Activated naive CD8-positive, alpha-beta T cell treated with anti-CD3 and anti-CD28 coated beads, Interleukin-2, amount 50 U/mL, for 16 hours (primary cell): ENCODE measurements around the gene SLC4A2.
A peak's percentile ranks its signal among the peaks of the same experiment; 100 is the strongest.
"Not testable (repeated sequence)": the region's sequence is repeated elsewhere in the genome, so short reads cannot be mapped to it uniquely, and the experiment has no call there.

Source experiments
- DNase-seq: peaks from one replicate; pipeline ENCODE4 v3.0.0-alpha.2; 2020; ENCODE audit warnings: low read depth, low spot score

SLC4A2 gene

DNA sequence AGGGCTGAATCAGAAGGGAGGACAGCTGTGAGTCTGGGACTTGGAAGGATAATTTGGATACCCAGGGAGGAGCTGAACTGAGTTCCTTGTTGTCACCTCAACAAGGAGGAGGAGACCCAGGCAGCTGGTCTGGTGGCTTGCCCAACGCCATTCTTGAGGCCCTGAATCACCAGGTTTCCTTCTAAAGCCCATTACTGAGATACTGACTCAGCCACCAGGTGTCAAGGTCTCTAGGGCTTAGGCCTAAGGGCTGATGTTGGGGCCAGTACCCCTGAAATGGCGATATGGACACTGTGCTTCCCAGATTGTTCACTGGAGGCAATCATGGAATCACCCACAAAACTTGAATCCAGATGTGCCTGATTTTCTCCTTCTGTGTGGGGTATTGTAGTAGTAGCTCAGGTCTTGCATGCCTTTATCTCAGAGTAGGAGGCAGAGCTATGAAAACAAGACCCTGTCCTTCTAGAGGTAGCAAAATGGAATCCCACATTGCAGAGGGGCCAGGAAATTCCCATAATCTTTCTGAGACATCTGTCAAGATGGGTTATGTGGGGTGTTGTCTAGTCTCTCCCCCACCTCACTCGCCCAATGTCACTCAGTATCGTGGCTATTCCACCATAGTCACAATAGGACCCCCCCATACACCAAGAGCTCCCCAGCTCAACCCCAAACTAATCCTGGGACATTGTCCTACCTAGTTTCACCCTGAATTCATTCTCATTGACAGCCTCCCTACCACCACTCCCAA is 33.3 kb upstream of the SLC4A2 start:
- DNase-seq, result no peak

DNA sequence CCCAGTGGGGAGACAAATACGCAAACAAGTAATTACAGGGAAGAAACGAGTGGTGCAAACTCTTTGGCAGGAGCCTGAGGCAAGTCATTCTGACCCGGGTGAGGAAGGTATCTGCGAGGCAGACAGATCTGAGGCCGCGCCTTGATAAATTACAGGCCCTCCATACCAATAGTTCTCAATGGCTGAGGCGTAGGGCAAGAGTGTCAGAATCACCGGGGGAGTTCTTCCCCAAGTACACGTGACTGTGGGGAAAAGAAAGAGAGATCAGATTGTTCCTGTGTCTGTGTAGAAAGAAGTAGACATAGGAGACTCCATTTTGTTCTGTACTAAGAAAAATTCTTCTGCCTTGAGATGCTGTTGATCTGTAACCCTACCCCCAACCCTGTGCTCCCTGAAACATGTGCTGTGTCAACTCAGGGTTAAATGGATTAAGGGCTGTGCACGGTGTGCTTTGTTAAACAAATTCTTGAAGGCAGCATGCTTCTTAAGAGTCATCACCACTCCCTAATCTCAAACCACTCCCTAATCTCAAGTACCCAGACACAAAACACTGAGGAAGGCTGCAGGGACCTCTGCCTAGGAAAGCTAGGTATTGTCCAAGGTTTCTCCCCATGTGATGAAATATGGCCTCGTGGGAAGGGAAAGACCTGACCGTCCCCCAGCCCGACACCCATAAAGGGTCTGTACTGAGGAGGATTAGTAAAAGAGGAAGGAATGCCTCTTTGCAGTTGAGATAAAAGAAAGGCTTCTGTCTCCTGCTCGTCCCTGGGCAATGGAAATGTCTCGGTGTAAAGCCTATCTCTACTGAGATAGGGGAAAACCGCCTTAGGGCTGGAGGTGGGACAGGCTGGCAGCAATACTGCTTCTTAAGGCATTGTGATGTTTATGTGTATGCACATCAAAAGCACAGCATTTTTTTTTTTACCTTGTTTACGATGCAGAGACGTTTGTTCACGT is 32.3 kb upstream of the SLC4A2 start:
- not testable (repeated sequence) for DNase-seq

DNA sequence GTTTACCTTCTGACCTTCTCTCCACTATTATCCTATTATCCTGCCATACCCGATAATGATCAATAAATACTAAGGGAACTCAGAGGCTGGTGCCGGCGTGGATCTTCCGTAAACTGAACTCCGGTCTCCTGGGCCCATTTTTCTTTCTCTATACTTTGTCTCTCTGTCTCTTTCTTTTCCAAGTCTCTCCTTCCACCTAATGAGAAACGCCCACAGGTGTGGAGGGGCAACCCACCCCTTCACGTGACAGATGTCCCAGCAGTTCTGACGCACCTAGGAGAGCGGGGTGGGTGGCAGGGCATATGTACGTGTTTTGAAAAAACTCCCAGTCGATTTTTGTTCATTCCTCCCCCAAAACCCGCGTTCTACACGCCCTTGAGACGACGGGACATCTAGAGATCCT is 31.7 kb upstream of the SLC4A2 start:
- not testable (repeated sequence) for DNase-seq

DNA sequence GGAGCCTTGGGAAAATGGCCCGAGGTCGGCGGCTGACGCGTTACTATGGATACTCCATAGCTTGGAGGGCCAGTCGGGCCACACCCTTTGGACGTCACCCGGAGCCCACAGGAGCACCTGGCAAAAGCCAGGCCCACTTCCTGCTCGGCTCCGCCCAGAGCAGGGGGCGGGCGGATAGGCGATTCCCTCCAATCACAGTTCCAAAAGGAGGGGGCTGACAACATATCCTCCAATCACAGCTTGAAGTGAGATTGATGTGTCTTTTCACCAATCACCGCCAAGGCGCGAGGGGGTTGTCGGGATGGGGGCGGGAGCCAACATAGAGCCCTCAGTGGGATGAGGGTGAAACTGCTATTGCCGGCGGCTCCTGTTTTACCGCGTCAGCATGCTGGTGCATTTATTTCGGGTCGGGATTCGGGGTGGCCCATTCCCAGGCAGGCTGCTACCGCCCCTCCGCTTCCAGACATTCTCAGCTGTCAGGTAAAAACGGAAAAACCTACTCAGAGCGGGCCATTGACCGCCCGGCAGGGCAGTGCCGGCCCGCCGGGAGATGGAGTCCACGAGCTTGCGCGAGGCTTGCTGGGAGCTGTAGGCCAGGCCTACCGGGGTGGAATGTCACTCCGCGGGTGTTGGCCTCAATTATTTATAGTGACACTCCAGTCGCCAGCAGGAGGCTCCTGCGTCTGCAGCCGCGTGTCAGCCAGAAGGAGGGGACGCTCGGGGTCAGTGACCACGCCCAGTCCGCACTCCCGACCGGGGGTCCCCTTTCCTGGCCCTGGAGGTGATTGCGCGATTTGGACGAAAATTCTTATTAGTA is 31.1 kb upstream of the SLC4A2 start, which contains the start of gene ABCB8:
TSS of gene ABCB8 (plus strand) at position 320 of the 817 bp plus-strand sequence. CDS start at position 386, 66 bp downstream.
- peak; percentile 93 for DNase-seq

DNA sequence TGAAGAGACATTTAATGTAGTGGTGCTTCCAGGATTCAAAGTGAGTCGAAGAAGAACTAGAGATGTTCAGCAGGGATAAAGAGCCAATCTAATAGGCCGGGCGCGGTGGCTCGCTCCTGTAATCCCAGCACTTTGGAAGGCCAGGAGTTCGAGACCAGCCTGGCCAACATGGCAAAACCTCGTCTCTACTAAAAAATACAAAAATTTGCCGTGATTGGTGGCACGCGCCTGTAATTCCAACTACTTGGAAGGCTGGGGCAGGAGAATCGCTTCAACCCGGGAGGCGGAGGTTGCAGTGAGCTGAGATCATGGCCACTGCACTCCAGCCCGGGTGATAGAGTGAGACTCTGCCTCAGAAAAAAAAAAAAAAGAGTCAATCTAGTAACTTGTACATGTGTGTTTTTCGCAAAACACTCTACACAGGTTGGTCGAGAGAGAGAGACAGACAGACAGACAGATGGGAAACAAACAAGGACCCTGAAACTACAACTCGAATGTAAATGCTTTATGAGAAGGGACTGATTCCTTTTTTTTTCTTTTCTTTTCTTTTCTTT is 30.4 kb upstream of the SLC4A2 start:
- DNase-seq, result no peak

DNA sequence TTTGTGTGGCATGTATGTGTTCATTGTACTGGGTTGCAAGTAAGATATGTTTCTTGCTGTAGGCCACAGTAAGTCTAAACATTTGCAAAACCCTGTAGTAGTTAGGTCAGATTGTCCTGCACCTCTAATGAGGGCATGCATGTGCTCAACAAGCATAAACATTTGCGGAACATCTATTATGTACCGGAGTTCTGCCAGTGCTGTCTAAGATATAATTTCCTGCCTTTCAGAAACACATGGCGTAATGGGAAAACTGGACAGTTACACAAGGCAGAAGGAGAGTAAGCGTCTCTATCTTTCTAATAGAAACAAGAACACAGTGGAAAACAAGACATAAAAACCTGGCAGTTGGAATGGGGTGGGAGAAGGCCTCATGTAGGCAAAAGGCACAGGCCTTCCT is 28.4 kb upstream of the SLC4A2 start:
- DNase-seq, result no peak

DNA sequence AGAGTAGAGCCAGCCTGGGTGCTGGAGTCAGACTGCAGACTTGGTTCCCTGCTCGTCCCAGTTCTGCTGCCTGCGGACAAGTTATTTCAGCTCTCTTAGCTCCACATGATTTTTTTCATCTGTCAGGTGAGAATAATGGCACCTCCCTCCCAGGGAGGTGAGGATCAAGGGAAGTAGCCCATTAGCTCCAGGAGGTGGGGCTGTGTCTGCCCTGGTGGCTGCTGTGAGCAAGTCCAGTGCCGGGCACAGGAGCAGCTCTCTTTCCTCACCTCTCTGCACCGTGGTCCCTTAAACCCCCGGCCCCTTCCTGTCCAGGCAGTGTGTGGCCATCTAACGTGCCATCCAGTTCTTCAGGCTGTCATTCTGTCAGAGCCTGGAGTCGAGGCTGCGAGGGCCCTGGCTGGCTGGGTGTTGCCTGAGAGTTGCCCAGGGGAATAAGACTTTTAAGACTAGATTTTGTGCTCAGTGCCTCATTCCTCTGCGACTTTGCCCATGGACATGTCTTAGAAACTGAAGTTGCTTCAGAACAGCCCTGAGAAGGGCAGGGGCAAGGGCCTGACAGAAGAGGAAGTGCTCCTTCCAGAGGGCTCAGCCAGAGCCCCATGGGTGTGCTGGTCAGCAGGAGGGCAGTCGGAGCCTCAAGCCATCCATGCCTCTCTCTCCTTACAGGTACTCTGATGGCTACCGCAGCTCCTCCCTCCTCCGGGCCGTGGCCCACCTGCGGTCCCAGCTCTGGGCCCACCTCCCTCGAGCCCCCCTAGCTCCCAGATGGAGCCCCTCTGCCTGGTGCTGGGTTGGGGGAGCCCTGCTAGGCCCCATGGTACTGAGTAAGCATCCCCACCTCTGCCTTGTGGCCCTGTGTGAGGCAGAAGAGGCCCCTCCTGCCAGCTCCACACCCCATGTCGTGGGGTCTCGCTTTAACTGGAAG is 26.2 kb upstream of the SLC4A2 start:
- DNase-seq, result no peak

DNA sequence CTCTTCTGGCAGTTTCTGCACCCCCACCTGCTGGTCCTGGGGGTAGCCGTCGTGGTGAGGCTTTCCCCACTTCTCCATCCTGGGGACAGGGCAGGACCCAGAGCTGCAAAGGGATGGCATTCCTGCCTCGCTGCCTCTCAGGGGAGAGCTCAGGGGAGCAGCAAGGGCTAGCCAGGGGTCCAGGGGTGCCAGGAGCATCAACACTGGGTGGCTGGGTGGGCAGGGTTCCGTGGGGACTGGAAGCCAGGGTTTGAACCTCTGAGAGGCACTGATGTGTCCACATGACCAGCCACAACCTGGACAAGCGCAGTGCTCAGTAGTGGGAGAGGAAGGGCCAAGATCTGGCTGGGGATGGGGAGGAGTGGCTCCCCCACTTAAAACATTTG is 25.5 kb upstream of the SLC4A2 start:
- no peak for DNase-seq

DNA sequence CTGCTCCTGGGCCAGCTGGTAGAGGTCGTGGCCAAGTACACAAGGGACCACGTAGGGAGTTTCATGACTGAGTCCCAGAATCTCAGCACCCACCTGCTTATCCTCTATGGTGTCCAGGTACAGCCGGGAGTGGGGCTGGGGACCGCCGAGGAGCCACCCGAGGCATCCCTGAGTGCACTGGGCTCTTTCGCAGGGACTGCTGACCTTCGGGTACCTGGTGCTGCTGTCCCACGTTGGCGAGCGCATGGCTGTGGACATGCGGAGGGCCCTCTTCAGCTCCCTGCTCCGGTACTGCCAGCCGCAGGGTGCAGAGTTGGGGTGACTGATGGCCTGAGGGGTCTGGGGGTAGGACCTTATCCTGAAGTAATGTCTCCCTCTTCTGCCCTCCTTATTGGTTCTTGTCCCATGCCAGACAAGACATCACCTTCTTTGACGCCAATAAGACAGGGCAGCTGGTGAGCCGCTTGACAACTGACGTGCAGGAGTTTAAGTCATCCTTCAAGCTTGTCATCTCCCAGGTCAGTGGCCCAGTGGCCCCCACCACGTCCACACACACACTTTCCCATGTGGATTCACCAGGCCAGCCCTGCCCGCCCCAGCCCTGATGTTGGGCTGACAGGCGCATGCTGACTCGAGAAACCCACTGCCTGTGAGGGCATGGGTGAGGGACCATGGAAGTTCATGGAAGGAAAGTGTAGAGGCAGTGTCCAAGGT is 24.9 kb upstream of the SLC4A2 start:
- no peak for DNase-seq

DNA sequence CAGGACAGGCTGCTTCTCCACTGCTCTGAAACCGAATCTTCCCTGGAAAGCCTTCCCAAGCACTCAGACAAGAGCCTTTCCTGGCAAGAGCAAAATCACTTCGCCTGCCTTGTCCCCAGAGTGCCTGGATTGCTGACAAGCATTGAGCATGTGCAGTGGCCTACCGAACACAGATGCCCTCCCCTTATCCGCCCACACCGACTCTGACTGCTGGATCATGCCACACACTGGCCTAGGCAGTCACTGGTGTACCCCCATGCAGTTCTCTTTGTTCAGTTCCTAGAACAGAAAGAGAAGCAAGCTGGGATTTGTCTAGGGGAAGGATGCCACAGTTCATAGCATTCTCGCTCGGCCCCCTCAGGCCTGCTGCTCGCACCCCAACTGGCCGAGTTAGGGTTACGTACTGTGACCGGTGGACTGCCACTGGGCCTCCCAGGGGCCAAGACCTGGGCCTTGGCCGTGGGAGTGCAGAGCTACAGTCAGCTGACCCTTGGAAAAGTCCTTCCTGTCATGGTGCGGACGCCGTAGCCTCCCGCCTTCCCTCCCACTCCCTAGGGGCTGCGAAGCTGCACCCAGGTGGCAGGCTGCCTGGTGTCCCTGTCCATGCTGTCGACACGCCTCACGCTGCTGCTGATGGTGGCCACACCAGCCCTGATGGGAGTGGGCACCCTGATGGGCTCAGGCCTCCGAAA is 24.2 kb upstream of the SLC4A2 start:
- no peak for DNase-seq

DNA sequence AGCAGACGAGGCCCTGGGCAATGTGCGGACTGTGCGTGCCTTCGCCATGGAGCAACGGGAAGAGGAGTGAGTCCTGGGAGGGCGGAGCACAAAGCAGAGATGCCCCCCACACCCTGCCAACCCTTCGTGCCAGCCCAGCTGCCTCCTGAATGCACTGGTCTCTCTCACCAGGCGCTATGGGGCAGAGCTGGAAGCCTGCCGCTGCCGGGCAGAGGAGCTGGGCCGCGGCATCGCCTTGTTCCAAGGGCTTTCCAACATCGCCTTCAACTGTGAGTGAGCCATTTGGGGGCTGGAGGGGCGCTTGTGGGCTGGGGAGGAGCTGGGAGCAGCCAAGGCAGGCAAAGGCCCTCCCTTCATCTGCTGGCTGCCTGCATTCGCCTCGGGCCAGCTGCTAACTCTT is 23.5 kb upstream of the SLC4A2 start:
- no peak for DNase-seq

DNA sequence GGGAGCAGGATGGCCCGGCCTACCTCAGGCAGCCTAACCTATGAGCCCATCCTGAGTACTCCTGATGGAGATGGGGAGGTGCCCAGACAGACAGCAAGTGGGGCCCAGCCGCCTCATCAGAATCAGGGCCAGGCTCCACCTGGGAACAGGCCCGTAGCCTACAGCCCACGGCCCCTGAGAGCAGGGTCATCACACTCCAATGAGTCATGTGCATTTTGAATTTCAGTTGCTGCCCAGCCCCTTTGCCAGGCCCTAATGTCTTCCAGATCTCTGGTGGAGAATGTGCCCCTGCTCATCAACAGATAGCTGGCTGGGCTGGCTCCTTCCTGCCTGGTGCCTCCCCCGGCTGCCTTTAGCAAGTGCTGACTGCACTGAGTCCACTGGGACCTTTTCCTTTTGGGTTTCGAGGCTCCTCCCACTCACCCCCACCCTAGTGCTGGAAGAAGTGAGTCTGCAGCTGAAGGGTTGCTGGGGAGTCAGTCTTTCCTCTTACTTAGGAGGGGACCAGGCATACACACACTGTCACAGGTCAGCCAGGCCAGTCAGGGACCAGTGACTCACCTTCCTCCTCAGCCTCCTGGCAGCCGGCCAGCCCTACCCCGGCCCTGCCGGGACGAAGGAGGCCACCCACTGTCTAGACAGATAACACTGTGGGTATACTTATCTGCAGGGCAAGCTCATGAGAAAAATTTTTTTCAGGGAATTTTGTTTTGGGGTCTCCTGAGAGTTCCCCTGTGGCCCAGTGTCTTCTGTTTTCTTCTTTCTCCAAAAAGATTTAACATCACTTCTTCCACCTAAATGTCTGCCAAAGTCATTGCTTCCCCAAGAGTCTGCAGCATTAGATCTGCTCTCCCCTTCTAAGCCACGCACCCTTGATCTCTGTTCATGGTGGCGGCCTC is 20.2 kb upstream of the SLC4A2 start:
- peak; percentile 68 for DNase-seq

DNA sequence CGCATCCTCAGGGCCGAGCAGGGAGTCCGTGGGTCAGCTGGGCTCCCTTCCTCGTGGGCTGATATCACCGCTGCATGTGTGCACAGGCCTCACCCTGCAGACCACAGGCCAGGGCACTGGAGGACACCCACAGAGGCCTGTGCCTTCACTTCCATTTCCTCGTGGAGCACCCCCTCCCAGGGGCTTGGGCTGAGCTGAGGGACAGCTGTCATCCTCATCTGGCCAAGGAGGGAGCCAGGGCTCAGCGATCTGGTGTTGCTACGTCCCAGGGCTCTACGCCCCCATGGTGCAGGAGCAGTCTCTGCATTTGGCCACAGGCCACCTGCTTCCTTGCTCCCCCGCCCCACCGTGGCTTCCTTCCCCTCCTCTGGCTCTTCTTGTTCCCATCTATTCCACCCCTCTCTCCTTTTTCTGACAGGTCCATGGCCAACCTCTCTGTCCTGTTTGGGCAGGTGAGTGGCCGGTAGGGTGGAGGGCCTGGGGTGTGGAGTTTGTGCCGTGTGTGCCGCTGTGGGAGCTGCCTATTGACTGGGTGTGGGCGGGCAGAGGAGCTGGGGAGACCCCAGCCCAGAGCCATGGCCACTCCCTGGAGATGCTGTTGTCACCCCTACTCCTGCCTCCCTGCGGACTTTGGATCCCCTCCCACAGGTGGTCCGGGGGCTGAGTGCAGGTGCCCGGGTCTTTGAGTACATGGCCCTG is 19.4 kb upstream of the SLC4A2 start:
- no peak for DNase-seq

DNA sequence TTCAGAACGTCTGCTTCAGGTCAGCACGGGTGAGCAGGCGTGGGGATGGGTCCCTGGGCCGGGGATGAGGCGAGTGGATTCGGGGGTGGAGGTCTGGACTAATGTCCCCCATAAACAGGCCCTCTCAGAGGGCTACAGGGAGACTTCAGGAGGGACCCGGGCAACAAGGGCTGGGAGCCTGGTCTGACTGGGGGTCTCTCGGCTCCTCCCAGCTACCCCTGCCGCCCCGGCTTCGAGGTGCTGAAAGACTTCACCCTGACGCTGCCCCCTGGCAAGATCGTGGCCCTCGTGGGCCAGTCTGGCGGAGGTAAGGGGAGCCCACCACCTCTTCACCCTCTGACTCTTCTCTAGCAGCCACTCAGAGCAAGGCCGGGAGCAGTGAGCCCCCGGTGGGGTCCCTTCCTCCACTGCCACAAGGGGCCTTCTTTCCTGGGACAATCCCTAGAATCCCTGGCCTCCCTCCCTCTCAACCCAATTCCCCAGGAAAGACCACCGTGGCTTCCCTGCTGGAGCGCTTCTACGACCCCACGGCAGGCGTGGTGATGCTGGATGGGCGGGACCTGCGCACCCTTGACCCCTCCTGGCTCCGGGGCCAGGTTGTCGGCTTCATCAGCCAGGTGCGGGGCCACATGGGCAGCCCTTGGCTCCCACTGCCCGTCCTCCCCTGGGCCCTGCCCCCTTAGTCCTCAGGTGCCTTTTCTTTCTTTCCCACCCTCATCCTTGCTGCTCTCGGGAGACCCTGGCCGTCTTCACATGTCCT is 18.6 kb upstream of the SLC4A2 start:
- DNase-seq, result no peak

DNA sequence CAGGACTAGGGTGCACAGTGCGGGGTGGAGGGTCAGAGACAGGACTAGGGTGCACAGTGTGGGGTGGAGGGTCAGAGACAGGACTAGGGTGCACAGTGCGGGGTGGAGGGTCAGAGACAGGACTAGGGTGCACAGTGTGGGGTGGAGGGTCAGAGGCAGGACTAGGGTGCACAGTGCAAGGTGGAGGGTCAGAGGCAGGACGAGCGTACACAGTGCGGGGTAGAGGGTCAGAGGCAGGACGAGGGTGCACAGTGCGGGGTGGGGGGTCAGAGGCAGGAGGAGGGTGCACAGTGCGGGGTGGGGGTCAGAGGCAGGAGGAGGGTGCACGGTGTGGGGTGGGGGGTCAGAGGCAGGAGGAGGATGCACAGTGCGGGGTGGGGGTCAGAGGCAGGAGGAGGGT is 15.9 kb upstream of the SLC4A2 start:
- DNase-seq, result not testable (repeated sequence)

DNA sequence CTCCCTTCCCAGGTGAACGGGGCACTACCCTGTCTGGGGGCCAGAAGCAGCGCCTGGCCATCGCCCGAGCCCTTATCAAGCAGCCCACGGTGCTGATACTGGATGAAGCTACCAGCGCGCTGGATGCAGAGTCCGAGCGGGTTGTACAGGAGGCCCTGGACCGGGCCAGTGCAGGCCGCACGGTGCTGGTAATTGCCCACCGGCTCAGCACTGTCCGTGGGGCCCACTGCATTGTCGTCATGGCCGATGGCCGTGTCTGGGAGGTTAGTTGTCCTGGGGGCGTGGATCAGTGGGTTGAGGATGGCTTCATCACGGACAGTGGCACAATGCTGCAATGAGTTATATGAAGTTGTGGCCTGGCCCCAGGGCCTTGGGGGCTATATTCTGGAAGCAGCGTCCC is 15.4 kb upstream of the SLC4A2 start:
- DNase-seq, result no peak

DNA sequence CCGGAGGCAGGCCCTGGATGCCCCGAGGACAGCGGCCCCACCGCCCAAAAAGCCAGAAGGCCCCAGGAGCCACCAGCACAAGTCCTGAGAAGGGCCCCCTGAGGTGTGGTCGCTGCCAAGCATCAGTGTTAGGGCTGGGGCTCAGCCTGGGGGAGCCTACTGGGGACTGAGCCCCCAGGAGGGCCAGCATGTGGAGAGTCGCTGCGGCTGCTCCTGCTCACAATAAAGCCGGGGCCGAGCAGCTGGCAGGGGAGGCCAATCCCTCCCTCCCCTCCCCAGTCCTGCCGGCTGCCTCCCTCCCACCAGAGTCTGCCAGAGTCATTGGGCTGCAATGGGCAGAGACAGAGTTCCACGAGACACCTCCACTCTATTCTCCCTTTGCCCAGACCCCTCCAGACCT is 14.1 kb upstream of the SLC4A2 start:
- no peak for DNase-seq
